Muscle layer of duodenum (tissue), 2 donors: ENCODE results near the gene NBAS.

Experiments used
- H3K27ac ChIP-seq: one replicate; pipeline ENCODE4 v1.7.0; 2013; ENCODE audit warnings: mild to moderate bottlenecking, low read length
- H3K27me3 ChIP-seq: one replicate; pipeline ENCODE4 v1.7.0; 2013; ENCODE audit warnings: low read depth, mild to moderate bottlenecking, control low read depth, low read length
- H3K36me3 ChIP-seq, 2 donors: one replicate each; pipeline ENCODE4 v1.7.0; 2013; ENCODE audit warnings: low read length in 2 of 2, control low read depth in 1 of 2, mild to moderate bottlenecking in 1 of 2; ENCODE audit not compliant: insufficient read depth in 2 of 2, control insufficient read depth in 1 of 2
- H3K4me1 ChIP-seq, 2 donors: one replicate each; pipeline ENCODE4 v1.7.0; 2013; ENCODE audit warnings: low read length in 2 of 2, mild to moderate bottlenecking in 2 of 2, control low read depth in 1 of 2, moderate library complexity in 1 of 2; ENCODE audit not compliant: insufficient read depth in 2 of 2, control insufficient read depth in 1 of 2
- H3K4me3 ChIP-seq, 2 donors: one replicate each; pipeline ENCODE4 v1.7.0; 2013; ENCODE audit warnings: low read length in 2 of 2, low read depth in 1 of 2, mild to moderate bottlenecking in 1 of 2
- H3K9me3 ChIP-seq, 2 donors: one replicate each; pipeline ENCODE4 v1.7.0; 2013; ENCODE audit warnings: low read length in 2 of 2, control low read depth in 1 of 2, mild to moderate bottlenecking in 1 of 2; ENCODE audit not compliant: control insufficient read depth in 1 of 2
- donor health status: healthy.

The NBAS gene

DNA sequence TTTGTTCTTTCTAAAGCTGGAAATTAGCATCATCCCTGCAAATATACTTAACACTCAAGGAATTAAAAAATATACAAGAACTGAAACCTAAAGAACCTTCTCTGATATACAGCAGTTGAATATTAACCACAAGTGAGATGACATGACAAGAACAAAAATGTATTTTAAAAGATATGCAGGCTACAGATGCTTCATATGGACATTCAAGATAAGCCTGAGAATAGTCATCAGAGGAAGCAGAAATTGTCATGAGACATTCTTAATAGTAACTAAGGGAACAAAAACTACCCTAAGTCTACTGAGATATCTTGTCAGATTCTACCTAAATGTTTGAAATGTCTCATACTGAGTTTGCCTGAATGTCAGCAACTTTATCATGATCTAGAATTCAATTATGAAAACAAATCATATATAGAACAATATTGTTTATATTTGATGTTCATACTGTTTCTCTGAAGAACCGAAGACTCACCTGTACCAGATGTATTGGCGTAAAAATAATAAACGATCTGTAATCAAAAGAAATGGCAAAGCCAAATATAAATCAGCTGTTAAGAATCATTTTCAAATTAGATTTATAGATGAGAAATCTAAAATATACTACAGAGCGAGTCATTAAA is 4.7 kb downstream of the NBAS start:
- Histone ChIP-seq H3K27me3 (no peaks in the 10 kb centered on the region), H3K4me1 (peaks cover 6 to 17% of the 10 kb centered on the region in 2 donors), H3K36me3 (peaks cover 7 to 14% of the 10 kb centered on the region in 2 donors), H3K27ac (no peak overlapping the region), H3K9me3 (no peaks in the 10 kb centered on the region), H3K4me3 (no peak overlapping the region)

DNA sequence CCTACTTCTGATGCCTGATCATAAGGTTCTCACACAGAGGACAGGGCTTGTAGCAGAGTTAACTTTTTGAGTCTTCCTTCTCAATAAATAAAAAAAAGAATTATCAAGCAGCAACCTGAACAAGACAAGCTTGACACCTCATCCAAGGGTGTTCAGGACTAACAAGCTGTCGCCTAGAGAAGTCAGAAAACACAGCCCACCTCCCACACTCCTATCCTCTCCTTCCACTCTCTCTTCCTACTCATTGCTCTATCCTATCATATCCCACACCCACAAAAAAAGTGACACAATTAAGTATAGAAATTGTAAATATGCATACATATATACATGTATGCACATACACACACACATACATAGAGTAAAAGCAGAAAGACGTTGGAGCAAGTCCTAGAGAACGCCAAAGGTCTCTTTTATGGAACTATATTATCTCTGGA is 5.4 kb downstream of the NBAS start:
- H3K27me3 ChIP-seq: no peaks in the 10 kb centered on the region
- no peaks in the 10 kb centered on the region for H3K9me3 ChIP-seq
- H3K36me3 ChIP-seq: peaks cover 8 to 14% of the 10 kb centered on the region in 2 donors
- no peak overlapping the region for H3K4me3 ChIP-seq
- peaks cover 6 to 17% of the 10 kb centered on the region in 2 donors for H3K4me1 ChIP-seq
- H3K27ac ChIP-seq: no peak overlapping the region

DNA sequence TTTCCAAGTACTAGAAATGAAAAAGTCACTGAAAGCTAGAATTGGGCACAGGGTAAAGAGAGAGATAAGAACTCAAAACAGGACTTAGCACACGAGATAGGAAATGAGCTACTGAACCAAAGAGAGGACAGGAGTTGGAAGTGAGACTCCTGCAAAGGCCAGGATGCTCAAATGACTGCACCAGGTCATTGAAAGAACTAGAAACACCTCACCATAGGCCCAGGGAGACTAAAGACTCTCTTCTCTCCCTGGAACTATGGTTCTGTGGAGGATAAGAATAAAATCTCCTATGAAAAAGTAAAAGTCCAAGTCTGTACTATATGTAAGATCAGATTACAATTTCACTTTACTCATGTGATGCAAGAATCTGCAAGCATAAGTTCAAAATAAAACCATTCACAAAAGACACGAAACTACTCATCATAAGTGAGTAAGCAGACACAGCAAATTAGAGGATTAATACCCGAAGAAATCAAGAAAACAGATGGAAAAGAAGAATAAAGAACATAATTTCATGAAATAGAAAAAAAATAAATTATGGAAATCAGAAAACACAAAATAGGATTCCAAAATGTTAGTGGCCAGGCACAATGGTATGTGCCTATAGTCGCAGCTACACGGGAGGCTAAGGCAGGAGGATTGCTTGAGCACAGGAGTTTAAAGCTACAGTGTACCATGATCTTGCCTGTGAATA is 6.5 kb downstream of the NBAS start:
- peaks cover 2 to 14% of the 10 kb centered on the region in 2 donors for H3K4me1 ChIP-seq
- H3K36me3 ChIP-seq: peaks cover 8 to 14% of the 10 kb centered on the region in 2 donors
- H3K27me3 ChIP-seq: no peaks in the 10 kb centered on the region
- no peaks in the 10 kb centered on the region for H3K9me3 ChIP-seq
- no peak overlapping the region for H3K27ac ChIP-seq
- no peak overlapping the region for H3K4me3 ChIP-seq

DNA sequence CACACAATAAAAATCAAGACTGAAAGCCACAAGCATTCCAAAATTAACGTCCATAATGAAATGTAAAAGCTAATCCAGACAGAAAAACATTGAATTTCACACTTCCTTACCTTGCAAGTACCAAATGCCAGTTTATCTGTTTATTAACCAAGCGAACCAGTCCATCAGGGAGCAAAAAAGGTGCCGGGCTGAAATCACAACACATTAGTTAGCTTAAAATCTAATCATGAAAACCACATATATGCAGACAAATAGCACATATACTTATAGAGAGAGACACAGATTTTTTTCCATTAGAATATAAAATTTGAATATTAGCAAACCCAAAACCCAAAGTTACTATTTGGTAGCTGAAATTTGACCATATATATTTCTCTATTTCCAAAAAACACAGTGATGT is 7.2 kb downstream of the NBAS start:
- Histone ChIP-seq H3K36me3 (peaks cover 12 to 19% of the 10 kb centered on the region in 2 donors), H3K9me3 (no peaks in the 10 kb centered on the region), H3K4me3 (no peak overlapping the region), H3K27ac (no peak overlapping the region), H3K4me1 (peaks cover 0 to 6% of the 10 kb centered on the region in 2 donors), H3K27me3 (no peaks in the 10 kb centered on the region)

DNA sequence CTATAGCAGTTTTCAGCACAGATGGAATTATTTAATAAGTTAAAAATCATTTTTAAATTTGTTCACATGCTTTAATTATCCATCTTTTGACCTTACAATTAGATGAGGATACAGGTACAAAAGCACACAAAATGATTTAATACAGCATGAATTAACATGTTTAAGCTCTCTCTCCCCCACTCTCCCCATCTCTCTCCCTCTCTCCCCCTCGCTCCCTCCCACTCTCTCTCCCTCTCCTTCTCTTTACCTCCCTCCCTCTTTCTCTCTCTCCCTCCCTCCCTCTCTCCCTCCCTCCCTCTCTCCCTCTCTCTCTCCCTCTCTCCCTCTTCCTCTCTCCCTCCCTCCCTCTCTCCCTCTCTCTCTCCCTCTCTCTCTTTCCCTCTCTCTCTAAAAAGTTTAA is 7.6 kb downstream of the NBAS start:
- Histone ChIP-seq H3K9me3 (no peaks in the 10 kb centered on the region), H3K36me3 (peaks cover 12 to 24% of the 10 kb centered on the region in 2 donors), H3K4me1 (peaks cover 0 to 5% of the 10 kb centered on the region in 2 donors), H3K4me3 (no peak overlapping the region), H3K27me3 (no peaks in the 10 kb centered on the region), H3K27ac (no peak overlapping the region)

DNA sequence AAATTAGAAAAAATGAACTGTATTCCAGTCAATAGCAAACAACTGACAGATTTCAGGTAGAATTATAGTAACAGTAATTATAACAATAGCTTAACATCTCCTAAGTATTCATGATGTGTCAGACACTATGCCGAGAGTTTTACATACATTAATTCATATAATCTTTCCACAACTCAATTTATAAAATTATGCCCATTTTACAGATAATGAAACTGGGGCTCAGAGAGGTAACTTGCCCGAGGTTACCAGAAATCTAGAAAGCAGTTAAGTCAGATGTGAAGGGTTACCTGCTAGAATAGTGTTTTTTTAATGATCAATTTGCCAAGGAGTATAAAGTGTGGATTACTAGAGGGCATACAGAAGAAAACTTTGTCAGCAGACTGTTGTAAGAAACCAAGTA is 12.2 kb downstream of the NBAS start:
- Histone ChIP-seq H3K9me3 (no peaks in the 10 kb centered on the region), H3K36me3 (peaks cover 12 to 24% of the 10 kb centered on the region in 2 donors), H3K4me1 (no peaks in the 10 kb centered on the region), H3K27ac (no peak overlapping the region), H3K4me3 (no peak overlapping the region), H3K27me3 (no peaks in the 10 kb centered on the region)

DNA sequence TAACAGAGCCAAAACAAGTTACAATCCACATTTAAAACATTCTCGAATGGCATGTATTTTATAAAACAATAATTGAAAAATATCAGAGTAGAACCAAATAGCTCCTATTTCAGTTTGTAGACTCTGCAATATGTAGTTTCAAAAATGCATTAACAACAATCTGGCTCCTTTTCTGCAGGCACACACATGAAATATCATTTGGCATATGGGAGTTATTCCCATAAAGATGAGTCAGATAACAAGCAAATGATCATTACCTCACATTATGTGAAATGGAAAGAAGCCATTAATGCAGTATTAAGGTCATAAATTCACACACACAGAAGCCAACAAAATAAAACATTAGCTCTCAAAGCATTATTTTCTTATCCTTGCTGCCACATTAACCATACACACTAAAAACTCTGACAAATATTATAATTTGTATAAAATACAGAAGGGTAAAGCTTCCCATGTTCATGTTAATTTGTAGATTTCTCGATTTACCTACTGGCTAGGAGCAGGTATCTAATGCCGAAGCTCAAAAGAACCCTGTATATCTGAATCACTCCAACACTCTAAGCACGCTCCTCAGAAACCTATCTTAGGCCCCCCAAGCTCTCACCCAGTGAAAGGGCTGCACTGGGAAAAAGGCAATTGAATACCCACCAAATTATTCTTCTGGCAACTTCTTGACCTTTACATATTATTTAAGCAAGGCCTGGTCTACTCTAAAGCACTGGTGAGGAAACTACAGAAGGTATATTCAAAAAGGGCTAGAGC is 13.8 kb downstream of the NBAS start:
- Histone ChIP-seq H3K36me3 (peaks cover 9 to 17% of the 10 kb centered on the region in 2 donors), H3K4me1 (no peaks in the 10 kb centered on the region), H3K4me3 (no peak overlapping the region), H3K27ac (no peak overlapping the region), H3K9me3 (no peaks in the 10 kb centered on the region), H3K27me3 (no peaks in the 10 kb centered on the region)

DNA sequence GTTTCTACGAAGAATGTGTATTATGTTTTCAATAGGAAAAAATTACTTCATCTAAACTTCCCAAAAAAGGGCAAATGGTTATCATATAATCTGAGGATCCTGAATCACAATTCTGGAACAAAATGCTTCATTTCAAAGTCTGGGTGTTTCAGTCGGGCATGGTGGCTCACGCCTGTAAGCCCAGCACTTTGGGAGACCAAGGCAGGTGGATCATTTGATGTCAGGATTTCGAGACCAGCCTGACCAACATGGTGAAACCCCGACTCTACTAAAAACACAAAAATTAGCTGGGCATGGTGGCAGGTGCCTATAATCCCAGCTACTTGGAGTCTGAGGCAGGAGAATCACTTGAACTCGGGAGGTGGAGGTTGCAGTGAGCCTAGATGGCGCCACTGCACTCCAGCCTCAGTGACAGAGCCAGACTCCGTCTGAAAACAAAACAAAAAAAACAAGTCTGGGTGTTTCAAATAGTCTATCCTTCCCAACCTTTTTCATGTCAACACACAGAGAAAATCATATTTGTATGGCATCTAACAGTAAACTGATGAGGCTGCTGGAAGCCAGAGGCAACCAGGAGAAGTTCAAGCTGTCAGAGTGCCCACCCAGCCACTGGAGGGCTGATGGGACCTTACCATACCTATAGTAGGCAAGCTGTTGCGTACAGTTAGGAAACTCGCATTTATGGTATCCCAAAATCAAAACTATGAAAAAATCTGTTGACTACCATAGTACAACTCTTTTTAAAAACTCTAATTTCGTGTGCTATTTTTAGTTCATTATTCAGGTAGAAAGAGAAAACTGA is 14.6 kb downstream of the NBAS start:
- no peaks in the 10 kb centered on the region for H3K27me3 ChIP-seq
- H3K36me3 ChIP-seq: peaks cover 6 to 11% of the 10 kb centered on the region in 2 donors
- no peaks in the 10 kb centered on the region for H3K9me3 ChIP-seq
- no peaks in the 10 kb centered on the region for H3K4me1 ChIP-seq
- no peak overlapping the region for H3K27ac ChIP-seq
- no peak overlapping the region for H3K4me3 ChIP-seq

DNA sequence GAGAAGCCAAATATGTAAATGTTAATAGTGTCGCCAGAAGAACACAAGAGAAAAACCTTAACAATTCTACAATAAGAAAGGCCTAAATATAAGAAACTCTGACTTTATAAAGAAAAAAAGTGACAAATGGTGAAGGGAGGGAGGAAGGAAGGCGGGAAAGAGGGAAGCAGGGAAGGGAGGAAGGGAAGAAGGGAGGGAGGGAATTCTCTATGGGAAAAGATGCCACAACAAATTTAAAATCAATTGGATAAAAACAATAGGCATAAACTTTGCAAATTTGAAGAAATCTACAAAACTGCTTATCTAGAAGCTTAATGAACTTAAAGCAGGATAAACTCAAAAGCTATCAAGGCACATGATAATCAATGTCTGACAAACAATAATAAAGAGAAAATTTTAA is 16.9 kb downstream of the NBAS start:
- Histone ChIP-seq H3K27me3 (no peaks in the 10 kb centered on the region), H3K27ac (no peak overlapping the region), H3K4me3 (no peak overlapping the region), H3K4me1 (no peaks in the 10 kb centered on the region), H3K9me3 (no peaks in the 10 kb centered on the region), H3K36me3 (peaks cover 3 to 8% of the 10 kb centered on the region in 2 donors)

DNA sequence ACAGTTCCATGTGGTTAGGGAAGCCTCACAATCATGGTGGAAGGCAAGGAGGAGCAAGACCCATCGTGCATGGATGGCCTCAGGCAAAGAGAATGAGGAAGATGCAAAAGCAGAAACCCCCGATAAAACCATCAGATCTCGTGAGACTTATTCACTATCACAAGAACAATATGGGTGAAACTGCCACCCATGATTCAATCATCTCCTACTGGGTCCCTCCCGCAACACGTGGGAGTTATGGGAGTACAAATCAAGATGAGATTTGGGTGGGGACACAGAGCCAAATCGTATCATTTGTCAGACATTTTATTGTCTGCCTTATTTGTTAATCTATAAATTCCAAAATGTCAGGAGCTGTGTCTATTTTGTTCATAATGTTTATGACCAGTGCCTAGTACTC is 17.6 kb downstream of the NBAS start:
- Histone ChIP-seq H3K36me3 (peaks cover 0 to 6% of the 10 kb centered on the region in 2 donors), H3K27ac (no peak overlapping the region), H3K4me3 (no peak overlapping the region), H3K9me3 (no peaks in the 10 kb centered on the region), H3K27me3 (no peaks in the 10 kb centered on the region), H3K4me1 (no peaks in the 10 kb centered on the region)

DNA sequence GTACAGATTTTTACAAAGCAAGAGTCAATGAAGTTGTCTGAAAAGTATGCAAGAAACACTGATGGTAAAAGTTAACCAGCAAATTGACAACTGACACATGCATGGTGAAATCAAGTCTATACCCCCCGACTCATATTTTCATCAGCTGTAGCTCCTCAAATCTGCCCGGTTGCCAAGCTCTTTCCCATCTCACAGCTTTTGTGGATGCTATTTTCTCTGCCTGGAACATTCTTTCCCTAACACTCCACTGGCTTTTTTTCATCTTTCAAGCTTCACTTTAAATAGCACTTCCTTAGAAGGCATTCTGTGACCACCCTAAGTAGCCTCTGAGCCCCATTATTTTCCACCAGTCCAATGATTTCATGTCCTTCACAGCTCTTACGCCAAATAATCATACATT is 18.1 kb downstream of the NBAS start:
- Histone ChIP-seq H3K27ac (no peak overlapping the region), H3K9me3 (no peaks in the 10 kb centered on the region), H3K4me3 (no peak overlapping the region), H3K27me3 (no peaks in the 10 kb centered on the region), H3K4me1 (no peaks in the 10 kb centered on the region), H3K36me3 (peaks cover 0 to 5% of the 10 kb centered on the region in 2 donors)
